Suprapubic skin (tissue), 4 donors: ENCODE results near the gene RINL.

ENCODE experiments used
- EP300 ChIP-seq: sonication (generic); formaldehyde crosslinking; IDR thresholded peaks from one replicate; pipeline ENCODE4 v1.6.1; 2017; ENCODE audit warnings: antibody characterized with exemption
- POLR2A ChIP-seq, 2 donors: fragments of 450-650 bp; IDR thresholded peaks; one replicate each; pipeline ENCODE4 v1.6.1; 2017; ENCODE audit warnings: antibody characterized with exemption in 2 of 2, mild to moderate bottlenecking in 2 of 2, moderate library complexity in 2 of 2
- POLR2AphosphoS5 ChIP-seq, 3 donors: sonication (generic); formaldehyde crosslinking; IDR thresholded peaks; one replicate each; pipeline ENCODE4 v1.6.1; 2017; ENCODE audit warnings: antibody characterized with exemption in 3 of 3

GRCh38 chr19:38901683-38902082 is 23.6 kb upstream of the RINL start:
- TF ChIP-seq EP300 (no peak), POLR2AphosphoS5 (IDR thresholded peaks at IDR 0.05) (no peak), POLR2A (IDR thresholded peaks at IDR 0.05) (no peak)
